ENCODE results near the gene SMAD3.

The SMAD3 gene

GRCh38 chr15:67199391-67199790, 134.0 kb downstream of the SMAD3 start:
- DNase-seq (ENCODE audit: low spot score): no peak

DNA sequence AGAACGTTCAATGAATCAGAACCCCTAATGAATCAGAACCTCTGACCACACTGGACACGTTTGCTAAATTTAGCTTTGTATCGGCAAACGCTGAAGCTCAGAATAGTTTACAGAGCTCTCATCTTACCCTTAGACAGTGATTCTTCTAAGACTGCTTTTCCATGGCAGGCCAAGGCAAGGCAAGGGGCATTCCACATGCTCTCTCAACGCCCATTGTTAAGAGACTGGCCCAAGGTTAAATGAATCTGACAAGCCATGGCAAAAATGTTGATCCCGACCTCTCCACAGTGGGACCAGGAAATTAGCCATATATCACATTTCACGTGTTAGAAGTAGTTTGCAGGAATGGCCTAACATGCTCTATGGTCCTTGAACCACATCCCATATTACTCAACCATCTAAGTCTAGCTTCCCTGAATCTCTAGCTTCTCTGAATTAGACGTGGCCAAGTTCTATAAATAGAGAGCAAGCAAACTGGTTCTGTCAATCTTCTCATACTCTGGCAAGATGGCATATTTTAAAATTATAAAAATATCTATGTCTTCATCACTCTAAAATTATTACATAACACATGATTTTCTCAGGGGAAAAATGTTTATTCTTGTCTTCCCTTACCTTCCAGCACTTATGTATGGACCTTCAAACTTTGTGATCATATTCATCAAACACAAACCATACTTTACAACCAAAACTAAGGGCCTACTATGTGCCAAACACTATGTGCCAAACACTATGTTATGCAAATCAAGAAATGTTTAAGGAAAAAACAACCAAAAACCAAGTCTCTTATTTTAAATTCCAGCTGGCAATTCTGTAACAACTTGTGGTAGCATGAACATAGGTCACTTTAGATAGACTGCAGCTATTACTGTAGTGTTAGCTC, 134.7 kb downstream of the SMAD3 start:
- no peak for DNase-seq (ENCODE audit: low spot score)

GRCh38 chr15:67201136-67201535, 135.7 kb downstream of the SMAD3 start:
- DNase-seq (ENCODE audit: low spot score): no peak

- no peak for DNase-seq (ENCODE audit: low spot score)
These were observed 136.7 kb downstream of the SMAD3 start for GRCh38 chr15:67202091-67202490.

GRCh38 chr15:67202991-67203390, 137.6 kb downstream of the SMAD3 start:
- no peak for DNase-seq (ENCODE audit: low spot score)

DNA sequence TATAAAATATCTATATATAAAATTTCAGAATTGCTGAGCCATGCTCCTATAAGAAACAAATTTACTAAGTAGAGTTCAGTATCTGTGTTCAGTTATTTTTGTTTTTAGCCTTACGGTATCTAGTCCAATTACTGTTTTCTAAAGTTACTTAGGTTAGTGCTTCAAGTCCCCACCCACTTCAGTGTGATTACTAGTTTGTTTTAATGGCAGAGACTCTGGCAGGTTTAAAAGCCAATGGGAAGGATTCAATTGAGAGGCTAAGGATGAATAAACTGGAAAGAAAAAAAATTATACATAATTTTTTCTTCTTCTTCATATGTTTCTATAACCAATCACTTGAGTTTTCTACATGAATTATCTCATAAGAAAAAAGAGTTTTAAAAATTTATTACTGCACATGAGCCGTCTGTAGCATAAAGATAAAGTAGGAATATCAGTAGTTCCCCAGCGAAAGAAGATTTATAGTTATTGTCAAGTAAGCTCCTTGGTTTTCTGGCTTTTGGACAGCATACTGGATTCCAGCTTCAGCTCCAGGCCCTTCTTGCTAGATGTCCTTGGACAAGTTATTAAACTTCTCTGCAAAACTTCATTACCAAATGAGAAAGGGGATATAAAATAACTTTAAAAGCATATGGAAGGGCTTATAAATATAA, 142.3 kb downstream of the SMAD3 start:
- DNase-seq (ENCODE audit: low spot score): no peak

GRCh38 chr15:67208396-67208795, 143.0 kb downstream of the SMAD3 start:
- DNase-seq (ENCODE audit: low spot score): no peak

- DNase-seq (ENCODE audit: low spot score): no peak
These were observed 145.3 kb downstream of the SMAD3 start for GRCh38 chr15:67210555-67211168.

DNA sequence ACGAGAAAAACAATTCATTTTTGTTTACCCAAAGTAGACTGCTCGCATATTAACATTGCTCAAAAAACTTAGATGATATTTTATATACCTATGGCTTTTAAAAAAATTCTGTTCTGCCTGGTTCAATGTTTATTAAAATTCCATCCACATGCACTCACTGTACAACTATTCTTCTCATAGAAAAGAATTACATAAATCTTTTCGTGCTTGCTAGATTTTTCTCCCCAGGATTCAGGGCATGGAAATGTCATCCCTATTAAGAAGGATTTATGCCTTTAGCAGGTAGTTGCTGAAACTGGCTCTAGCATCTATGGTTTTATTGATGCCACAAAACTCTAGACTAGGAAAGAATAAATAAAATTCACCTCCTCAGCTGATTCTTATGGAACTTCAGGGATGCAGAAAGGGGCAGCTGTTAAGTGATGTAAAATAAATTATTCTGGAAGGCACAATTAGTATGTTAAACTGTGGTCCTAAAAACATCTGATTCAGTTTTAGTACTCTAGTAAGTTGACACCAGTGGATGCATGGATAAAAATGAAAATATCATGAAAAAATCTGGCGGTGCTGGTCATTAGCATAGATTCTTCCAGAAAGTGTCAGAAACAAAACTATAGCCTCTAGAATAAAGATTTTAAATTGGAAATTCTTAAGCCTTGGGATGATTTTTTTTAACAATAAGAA, 147.4 kb downstream of the SMAD3 start:
- no peak for DNase-seq (ENCODE audit: low spot score)

DNA sequence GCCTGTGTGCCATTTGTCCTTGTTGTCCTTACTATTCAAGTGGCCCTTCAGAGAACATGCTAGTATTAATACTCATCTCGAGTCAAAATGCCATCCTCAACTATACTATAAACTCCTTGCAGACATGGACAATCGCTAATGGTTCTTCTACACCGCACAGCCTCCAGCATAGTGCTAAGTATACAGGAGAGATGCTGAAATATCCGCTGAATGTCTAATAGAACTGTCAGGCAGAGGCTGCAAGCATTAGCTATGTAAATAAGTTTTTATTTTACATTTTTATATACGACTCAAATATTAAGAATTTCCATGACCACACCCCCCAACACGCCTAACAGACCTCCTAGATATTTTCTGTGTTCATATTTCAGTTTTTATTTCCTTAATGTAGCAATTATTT, 149.7 kb downstream of the SMAD3 start:
- no peak for DNase-seq (ENCODE audit: low spot score)

- no peak for DNase-seq (ENCODE audit: low spot score)
These were observed 151.5 kb downstream of the SMAD3 start for GRCh38 chr15:67216859-67217258.

DNA sequence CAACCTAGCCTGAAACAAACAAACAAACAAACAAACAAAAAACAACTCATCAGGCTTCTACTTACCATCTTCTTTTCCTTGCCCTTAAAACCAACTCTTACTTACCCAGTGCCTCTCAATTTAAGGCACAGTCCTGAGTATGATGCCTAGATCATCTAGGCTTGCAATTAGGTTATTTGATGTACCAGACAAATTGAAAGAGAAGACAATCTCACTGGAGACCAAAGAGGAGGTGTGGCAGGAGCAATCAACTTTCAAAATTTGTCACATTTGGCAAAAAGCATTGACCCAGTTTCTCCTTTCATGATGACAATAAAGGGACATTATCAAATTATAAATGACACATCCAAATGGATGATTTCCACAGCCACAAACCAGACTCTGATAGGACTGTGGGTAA, 153.0 kb downstream of the SMAD3 start:
- DNase-seq (ENCODE audit: low spot score): no peak

GRCh38 chr15:67219288-67219687, 153.9 kb downstream of the SMAD3 start:
- DNase-seq (ENCODE audit: low spot score): no peak

- peak; percentile 39 for DNase-seq (ENCODE audit: low spot score)
These were observed 159.5 kb downstream of the SMAD3 start for GRCh38 chr15:67224889-67225288.

- no peak for DNase-seq (ENCODE audit: low spot score)
These were observed 159.9 kb downstream of the SMAD3 start for GRCh38 chr15:67225336-67225735.

- no peak for DNase-seq (ENCODE audit: low spot score)
These were observed 162.0 kb downstream of the SMAD3 start for GRCh38 chr15:67227431-67227830.

GRCh38 chr15:67227846-67228245, 162.4 kb downstream of the SMAD3 start:
- no peak for DNase-seq (ENCODE audit: low spot score)

DNA sequence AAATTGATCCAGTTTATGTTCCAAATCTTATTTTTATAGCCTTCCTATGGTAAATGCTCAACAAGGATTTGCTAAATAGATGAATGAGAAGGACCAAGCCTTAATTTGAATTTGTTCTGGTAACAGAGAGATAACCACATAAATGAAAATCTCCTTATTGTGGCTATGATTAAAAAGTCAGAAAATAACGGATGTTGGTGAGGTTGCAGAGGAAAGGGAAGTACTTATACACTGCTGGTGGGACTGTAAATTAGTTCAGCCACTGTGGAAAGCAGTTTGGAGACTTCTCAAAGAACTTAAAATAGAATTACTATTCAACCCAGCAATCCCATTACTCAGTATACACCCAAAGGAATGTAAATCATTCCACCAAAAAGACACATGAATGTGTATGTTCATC, 162.9 kb downstream of the SMAD3 start:
- DNase-seq (ENCODE audit: low spot score): no peak

DNA sequence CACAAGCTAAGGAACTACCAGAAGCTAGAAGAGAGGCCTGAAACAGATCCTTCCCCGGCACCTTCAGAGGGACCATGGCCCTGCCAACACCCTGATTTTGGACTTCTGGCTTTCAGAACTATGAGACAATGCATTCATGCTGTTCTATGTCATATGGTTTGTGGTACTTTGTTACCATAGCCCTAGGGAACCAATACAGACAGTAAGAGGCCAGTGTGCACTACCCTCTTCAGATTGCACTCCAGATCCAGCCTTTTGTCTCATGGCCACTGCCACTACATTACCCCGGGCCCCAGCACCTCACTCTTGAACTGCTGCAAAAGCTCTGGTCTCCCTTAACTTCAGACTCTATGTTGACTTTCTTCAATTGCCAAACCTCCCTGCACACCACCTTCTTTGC, 165.1 kb downstream of the SMAD3 start:
- DNase-seq (ENCODE audit: low spot score): no peak

GRCh38 chr15:67232591-67232990, 167.2 kb downstream of the SMAD3 start:
- no peak for DNase-seq (ENCODE audit: low spot score)

- no peak for DNase-seq (ENCODE audit: low spot score)
These were observed 175.1 kb downstream of the SMAD3 start for GRCh38 chr15:67240235-67241131.

Measured in LoVo (cell line).